SK-N-SH treated with all-trans-retinoic acid at 6 μM for 48 hours (cell line): ENCODE measurements around the gene AEBP2.

Experiments used
- ATAC-seq: fragments of 200-7000 bp; cut with Tn5 transposase; 3 replicates; pipeline ENCODE4 v1.9.1; 2020; ENCODE audit warnings: mild to moderate bottlenecking, moderate library complexity
- ARNTL ChIP-seq: fragments of 450-650 bp; formaldehyde crosslinking; IDR thresholded peaks from 2 replicates; pipeline ENCODE4 v1.5.0; 2020; ENCODE audit warnings: low read depth, mild to moderate bottlenecking, moderate library complexity, borderline replicate concordance
- BACH2 ChIP-seq: fragments of 250-450 bp; sonication (Bioruptor Pico); IDR thresholded peaks from 2 replicates; pipeline ENCODE4 v1.9.0; 2021; ENCODE audit warnings: mild to moderate bottlenecking, borderline replicate concordance
- CSDC2 ChIP-seq: fragments of 250-450 bp; sonication (Bioruptor Pico); IDR thresholded peaks from 2 replicates; pipeline ENCODE4 v1.5.0; 2020; ENCODE audit warnings: mild to moderate bottlenecking, moderate library complexity
- ESRRG ChIP-seq: fragments of 250-450 bp; sonication (Bioruptor Pico); IDR thresholded peaks from 2 replicates; pipeline ENCODE4 v1.6.1; 2021; ENCODE audit warnings: mild to moderate bottlenecking
- GLIS3 ChIP-seq: fragments of 250-450 bp; sonication (Bioruptor Pico); IDR thresholded peaks from 2 replicates; pipeline ENCODE4 v1.5.0; 2020; ENCODE audit warnings: mild to moderate bottlenecking, moderate library complexity
- ISL1 ChIP-seq: fragments of 250-450 bp; sonication (Bioruptor Pico); IDR thresholded peaks from 2 replicates; pipeline ENCODE4 v2.1.2; 2022; ENCODE audit warnings: mild to moderate bottlenecking, moderate library complexity
- OSR1 ChIP-seq: fragments of 250-450 bp; sonication (Bioruptor Pico); IDR thresholded peaks from 2 replicates; pipeline ENCODE4 v1.8.0; 2022; ENCODE audit warnings: moderate library complexity, mild to moderate bottlenecking, inconsistent platforms
- PPARA ChIP-seq: fragments of 250-450 bp; sonication (Bioruptor Pico); IDR thresholded peaks from 2 replicates; pipeline ENCODE4 v1.5.0; 2020; ENCODE audit warnings: mild to moderate bottlenecking, borderline replicate concordance
- RARB ChIP-seq: fragments of 250-450 bp; sonication (Bioruptor Pico); IDR thresholded peaks from 2 replicates; pipeline ENCODE4 v1.8.0; 2021; ENCODE audit warnings: mild to moderate bottlenecking, moderate library complexity
- SNAI2 ChIP-seq: fragments of 250-450 bp; sonication (Bioruptor Pico); IDR thresholded peaks from 2 replicates; pipeline ENCODE4 v1.5.0; 2020; ENCODE audit warnings: mild to moderate bottlenecking, moderate library complexity
- TCF4 ChIP-seq: fragments of 250-450 bp; sonication (Bioruptor Pico); IDR thresholded peaks from 2 replicates; pipeline ENCODE4 v1.8.0; 2021; ENCODE audit warnings: mild to moderate bottlenecking, moderate library complexity, borderline replicate concordance
- TOX ChIP-seq: fragments of 250-450 bp; sonication (Bioruptor Pico); IDR thresholded peaks from 2 replicates; pipeline ENCODE4 v1.8.0; 2021; ENCODE audit warnings: mild to moderate bottlenecking, moderate library complexity, borderline replicate concordance
- ZFP3 ChIP-seq: fragments of 250-450 bp; sonication (Bioruptor Pico); IDR thresholded peaks from 2 replicates; pipeline ENCODE4 v1.5.0; 2020; ENCODE audit warnings: mild to moderate bottlenecking, moderate library complexity
- ZFP30 ChIP-seq: fragments of 450-650 bp; formaldehyde crosslinking; IDR thresholded peaks from 2 replicates; pipeline ENCODE4 v1.5.0; 2022; ENCODE audit warnings: mild to moderate bottlenecking, moderate library complexity
- ZNF565 ChIP-seq: fragments of 450-650 bp; formaldehyde crosslinking; conservative IDR thresholded peaks from 2 replicates; pipeline ENCODE4 v1.5.0; 2020; ENCODE audit warnings: low read depth, mild to moderate bottlenecking, moderate library complexity
- ZNF8 ChIP-seq: fragments of 450-650 bp; formaldehyde crosslinking; IDR thresholded peaks from 2 replicates; pipeline ENCODE4 v1.5.0; 2020; ENCODE audit warnings: mild to moderate bottlenecking, moderate library complexity
- TF ChIP-seq, protein P1 (sequence below): fragments of 250-450 bp; sonication (Bioruptor Pico); IDR thresholded peaks from 2 replicates; pipeline ENCODE4 v1.8.0; 2021; ENCODE audit warnings: low read depth, mild to moderate bottlenecking, moderate library complexity, borderline replicate concordance
- TF ChIP-seq, protein P2 (sequence below): fragments of 250-450 bp; sonication (Bioruptor Pico); IDR thresholded peaks from 2 replicates; pipeline ENCODE4 v1.5.0; 2020; ENCODE audit warnings: mild to moderate bottlenecking, moderate library complexity
- TF ChIP-seq, protein P3 (sequence below): fragments of 250-450 bp; sonication (Bioruptor Pico); IDR thresholded peaks from 2 replicates; pipeline ENCODE4 v1.5.1; 2021; ENCODE audit warnings: mild to moderate bottlenecking, moderate library complexity
- TF ChIP-seq, protein P4 (sequence below): fragments of 250-450 bp; sonication (Bioruptor Pico); IDR thresholded peaks from 2 replicates; pipeline ENCODE4 v1.5.1; 2020; ENCODE audit warnings: low read depth, mild to moderate bottlenecking, moderate library complexity
- TF ChIP-seq, protein P5 (sequence below): fragments of 250-450 bp; sonication (Bioruptor Pico); IDR thresholded peaks from 2 replicates; pipeline ENCODE4 v1.8.0; 2020; ENCODE audit warnings: mild to moderate bottlenecking, moderate library complexity, borderline replicate concordance

The AEBP2 gene

DNA sequence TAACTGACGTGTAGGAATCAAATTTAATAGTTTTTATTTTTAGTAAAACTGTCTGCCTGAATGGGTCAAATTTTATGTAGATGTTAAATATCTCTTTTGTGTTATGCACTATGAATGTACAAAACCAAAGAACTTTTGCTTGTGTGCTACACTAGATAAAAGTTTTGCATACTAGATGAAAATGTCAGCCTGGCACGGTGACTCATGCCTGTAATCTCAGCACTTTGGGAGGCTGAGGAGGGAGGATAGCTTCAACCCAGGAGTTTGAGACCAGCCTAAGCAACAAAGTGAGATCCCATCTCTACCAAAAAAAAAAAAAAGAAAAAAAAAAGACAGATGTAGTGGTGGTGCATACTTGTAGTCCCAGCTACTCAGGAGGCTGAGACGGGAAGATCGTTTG is 11.1 kb downstream of the AEBP2 start:
- TF ChIP-seq, protein P1, sequence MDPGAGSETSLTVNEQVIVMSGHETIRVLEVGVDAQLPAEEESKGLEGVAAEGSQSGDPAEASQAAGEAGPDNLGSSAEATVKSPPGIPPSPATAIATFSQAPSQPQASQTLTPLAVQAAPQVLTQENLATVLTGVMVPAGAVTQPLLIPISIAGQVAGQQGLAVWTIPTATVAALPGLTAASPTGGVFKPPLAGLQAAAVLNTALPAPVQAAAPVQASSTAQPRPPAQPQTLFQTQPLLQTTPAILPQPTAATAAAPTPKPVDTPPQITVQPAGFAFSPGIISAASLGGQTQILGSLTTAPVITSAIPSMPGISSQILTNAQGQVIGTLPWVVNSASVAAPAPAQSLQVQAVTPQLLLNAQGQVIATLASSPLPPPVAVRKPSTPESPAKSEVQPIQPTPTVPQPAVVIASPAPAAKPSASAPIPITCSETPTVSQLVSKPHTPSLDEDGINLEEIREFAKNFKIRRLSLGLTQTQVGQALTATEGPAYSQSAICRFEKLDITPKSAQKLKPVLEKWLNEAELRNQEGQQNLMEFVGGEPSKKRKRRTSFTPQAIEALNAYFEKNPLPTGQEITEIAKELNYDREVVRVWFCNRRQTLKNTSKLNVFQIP, result no peak
- TF ChIP-seq, protein P2, sequence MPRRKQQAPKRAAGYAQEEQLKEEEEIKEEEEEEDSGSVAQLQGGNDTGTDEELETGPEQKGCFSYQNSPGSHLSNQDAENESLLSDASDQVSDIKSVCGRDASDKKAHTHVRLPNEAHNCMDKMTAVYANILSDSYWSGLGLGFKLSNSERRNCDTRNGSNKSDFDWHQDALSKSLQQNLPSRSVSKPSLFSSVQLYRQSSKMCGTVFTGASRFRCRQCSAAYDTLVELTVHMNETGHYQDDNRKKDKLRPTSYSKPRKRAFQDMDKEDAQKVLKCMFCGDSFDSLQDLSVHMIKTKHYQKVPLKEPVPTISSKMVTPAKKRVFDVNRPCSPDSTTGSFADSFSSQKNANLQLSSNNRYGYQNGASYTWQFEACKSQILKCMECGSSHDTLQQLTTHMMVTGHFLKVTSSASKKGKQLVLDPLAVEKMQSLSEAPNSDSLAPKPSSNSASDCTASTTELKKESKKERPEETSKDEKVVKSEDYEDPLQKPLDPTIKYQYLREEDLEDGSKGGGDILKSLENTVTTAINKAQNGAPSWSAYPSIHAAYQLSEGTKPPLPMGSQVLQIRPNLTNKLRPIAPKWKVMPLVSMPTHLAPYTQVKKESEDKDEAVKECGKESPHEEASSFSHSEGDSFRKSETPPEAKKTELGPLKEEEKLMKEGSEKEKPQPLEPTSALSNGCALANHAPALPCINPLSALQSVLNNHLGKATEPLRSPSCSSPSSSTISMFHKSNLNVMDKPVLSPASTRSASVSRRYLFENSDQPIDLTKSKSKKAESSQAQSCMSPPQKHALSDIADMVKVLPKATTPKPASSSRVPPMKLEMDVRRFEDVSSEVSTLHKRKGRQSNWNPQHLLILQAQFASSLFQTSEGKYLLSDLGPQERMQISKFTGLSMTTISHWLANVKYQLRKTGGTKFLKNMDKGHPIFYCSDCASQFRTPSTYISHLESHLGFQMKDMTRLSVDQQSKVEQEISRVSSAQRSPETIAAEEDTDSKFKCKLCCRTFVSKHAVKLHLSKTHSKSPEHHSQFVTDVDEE (CRISPR knock-in tag), result no peak
- TF ChIP-seq ZFP30 (CRISPR knock-in tag) (no peak), GLIS3 (no peak), ZNF8 (CRISPR knock-in tag) (no peak), TCF4 (CRISPR knock-in tag) (no peak), PPARA (CRISPR knock-in tag) (no peak), ISL1 (CRISPR knock-in tag) (no peak), BACH2 (CRISPR knock-in tag) (no peak), OSR1 (CRISPR knock-in tag) (no peak), TOX (CRISPR knock-in tag) (no peak), ZFP3 (CRISPR knock-in tag) (no peak), CSDC2 (no peak), ESRRG (CRISPR knock-in tag) (no peak), SNAI2 (CRISPR knock-in tag) (no peak), RARB (CRISPR knock-in tag) (no peak)
- TF ChIP-seq, protein P3, sequence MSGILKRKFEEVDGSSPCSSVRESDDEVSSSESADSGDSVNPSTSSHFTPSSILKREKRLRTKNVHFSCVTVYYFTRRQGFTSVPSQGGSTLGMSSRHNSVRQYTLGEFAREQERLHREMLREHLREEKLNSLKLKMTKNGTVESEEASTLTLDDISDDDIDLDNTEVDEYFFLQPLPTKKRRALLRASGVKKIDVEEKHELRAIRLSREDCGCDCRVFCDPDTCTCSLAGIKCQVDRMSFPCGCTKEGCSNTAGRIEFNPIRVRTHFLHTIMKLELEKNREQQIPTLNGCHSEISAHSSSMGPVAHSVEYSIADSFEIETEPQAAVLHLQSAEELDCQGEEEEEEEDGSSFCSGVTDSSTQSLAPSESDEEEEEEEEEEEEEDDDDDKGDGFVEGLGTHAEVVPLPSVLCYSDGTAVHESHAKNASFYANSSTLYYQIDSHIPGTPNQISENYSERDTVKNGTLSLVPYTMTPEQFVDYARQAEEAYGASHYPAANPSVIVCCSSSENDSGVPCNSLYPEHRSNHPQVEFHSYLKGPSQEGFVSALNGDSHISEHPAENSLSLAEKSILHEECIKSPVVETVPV, result no peak
- TF ChIP-seq, protein P4, sequence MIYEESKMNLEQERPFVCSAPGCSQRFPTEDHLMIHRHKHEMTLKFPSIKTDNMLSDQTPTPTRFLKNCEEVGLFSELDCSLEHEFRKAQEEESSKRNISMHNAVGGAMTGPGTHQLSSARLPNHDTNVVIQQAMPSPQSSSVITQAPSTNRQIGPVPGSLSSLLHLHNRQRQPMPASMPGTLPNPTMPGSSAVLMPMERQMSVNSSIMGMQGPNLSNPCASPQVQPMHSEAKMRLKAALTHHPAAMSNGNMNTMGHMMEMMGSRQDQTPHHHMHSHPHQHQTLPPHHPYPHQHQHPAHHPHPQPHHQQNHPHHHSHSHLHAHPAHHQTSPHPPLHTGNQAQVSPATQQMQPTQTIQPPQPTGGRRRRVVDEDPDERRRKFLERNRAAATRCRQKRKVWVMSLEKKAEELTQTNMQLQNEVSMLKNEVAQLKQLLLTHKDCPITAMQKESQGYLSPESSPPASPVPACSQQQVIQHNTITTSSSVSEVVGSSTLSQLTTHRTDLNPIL, result no peak
- TF ChIP-seq, protein P5, sequence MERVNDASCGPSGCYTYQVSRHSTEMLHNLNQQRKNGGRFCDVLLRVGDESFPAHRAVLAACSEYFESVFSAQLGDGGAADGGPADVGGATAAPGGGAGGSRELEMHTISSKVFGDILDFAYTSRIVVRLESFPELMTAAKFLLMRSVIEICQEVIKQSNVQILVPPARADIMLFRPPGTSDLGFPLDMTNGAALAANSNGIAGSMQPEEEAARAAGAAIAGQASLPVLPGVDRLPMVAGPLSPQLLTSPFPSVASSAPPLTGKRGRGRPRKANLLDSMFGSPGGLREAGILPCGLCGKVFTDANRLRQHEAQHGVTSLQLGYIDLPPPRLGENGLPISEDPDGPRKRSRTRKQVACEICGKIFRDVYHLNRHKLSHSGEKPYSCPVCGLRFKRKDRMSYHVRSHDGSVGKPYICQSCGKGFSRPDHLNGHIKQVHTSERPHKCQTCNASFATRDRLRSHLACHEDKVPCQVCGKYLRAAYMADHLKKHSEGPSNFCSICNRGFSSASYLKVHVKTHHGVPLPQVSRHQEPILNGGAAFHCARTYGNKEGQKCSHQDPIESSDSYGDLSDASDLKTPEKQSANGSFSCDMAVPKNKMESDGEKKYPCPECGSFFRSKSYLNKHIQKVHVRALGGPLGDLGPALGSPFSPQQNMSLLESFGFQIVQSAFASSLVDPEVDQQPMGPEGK (CRISPR knock-in tag), result no peak
- no peak for ATAC-seq

DNA sequence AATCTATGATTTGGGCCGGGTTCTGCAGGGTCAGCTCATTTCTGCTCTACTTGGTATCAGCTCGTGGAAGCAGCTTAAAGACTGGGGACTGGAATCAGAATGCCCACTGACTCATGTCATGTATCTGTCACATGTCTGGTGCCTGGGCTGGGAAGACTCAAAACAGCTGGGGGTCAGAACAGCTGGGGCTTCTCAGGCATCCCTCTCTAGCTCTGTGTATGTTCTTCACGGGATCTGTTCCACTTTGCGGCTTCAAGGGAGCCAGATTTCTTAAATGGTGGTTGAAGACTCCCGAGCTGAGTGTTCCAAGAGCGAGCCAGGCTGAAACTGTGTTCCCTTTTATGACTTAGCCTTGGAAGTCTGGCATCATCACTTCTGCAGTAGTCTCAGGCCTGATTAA is 11.9 kb downstream of the AEBP2 start:
- ATAC-seq, result no peak

More for the DNA sequence above, 11.9 kb downstream of the AEBP2 start:
- TF ChIP-seq, protein P2 (CRISPR knock-in tag), result no peak
- TF ChIP-seq ZNF565 (CRISPR knock-in tag), result no peak
- no peak for TF ChIP-seq CSDC2
- no peak for TF ChIP-seq BACH2 (CRISPR knock-in tag)
- TF ChIP-seq ZFP3 (CRISPR knock-in tag), result no peak
- TF ChIP-seq TOX (CRISPR knock-in tag), result no peak
- TF ChIP-seq, protein P5 (CRISPR knock-in tag), result no peak
- TF ChIP-seq ISL1 (CRISPR knock-in tag), result no peak
- TF ChIP-seq ARNTL, result no peak
